OCI-LY7 (cell line): ENCODE measurements around the gene SYT15.
"Not testable (repeated sequence)": the region's sequence is repeated elsewhere in the genome, so short reads cannot be mapped to it uniquely, and the experiment has no call there.

Source experiments
- CTCF ChIP-seq: fragments of 200-600 bp; sonication (generic); conservative IDR thresholded peaks from 2 replicates; pipeline ENCODE4 v1.5.1; 2014; ENCODE audit warnings: mild to moderate bottlenecking, antibody characterized with exemption, low read length, moderate library complexity, mixed read lengths
- EZH2phosphoT487 ChIP-seq: fragments of 200-600 bp; sonication (generic); IDR thresholded peaks from 2 replicates; pipeline ENCODE4 v1.6.1; 2018; ENCODE audit warnings: low read depth, borderline replicate concordance, mild to moderate bottlenecking, mixed run types, antibody characterized with exemption, low read length, moderate library complexity, mixed read lengths

DNA sequence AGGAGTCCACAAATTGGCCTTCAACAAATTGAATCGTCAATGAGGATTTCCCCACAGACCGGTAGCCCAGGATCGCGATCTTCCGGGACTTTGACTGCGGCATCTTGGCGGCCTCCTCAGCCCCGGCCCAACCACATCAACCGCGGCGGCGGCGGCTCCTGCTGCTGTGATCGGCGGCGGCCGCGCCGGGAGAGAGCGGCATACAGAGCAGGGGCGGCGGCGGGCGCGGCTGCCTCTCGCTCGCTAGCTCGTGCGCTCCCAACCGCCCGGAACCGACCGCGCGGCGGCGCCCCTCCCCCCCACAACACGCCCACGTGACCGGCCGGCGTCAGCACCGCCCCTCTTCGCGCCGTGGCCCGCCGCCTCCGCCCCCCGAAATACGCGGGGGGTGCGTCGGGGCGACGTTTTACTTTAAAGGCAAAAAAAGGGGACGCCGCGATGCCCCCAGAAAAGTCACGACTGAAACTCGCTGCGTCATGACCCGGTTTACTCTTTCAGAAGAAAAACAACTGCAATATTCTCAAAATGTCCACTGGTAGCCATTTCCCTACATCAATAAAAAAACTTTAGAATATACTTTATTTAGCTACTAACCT lies 56.5 kb downstream of the SYT15 start:
- not testable (repeated sequence) for TF ChIP-seq CTCF, EZH2phosphoT487
